ENCODE results near the gene KMT2B. TPM values are rescaled to one million over a fixed set of nuclear protein-coding genes. Genes with fewer than 3 reads are reported as not detected.
"Not testable (repeated sequence)": the region's sequence is repeated elsewhere in the genome, so short reads cannot be mapped to it uniquely, and the experiment has no call there.

KMT2B gene
- total RNA-seq, 3 donors from 2014 or later: 64.1 to 74.8 (median 74.5) TPM

DNA sequence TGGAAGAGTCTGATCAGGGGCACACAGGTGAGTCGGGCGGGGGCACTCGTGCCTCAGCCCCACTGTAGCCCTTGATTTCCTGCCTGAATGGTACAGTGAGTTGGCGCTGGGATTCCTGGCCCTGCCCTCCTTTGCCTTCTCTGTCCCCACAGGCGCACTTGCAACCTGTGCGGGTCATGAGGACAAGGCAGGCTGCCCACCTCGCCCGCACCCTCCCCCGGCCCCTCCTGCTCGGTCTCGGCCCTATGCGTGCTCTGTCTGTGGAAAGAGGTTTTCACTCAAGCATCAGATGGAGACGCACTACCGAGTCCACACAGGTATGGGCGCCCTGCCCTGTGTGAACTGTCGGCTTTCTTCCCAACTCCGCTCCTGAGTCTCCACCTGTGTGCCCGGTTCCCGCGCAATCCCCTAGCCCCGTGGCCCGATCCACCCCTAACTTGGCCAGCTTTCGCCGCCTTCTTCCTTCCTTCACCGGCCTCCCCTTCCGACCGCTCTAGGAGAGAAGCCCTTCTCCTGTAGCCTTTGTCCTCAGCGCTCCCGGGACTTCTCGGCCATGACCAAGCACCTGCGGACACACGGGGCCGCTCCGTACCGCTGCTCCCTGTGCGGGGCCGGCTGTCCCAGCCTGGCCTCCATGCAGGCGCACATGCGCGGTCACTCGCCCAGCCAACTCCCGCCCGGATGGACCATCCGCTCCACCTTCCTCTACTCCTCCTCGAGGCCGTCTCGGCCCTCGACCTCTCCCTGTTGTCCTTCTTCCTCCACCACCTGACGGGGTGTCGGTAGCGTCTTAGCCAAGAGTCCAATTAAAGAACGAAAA is 1.6 kb upstream of the KMT2B start:
- peaks cover 14% of the 10 kb centered on the region for H3K36me3 Mint-ChIP-seq (ENCODE audit: insufficient read depth)
- no peak for ATAC-seq

DNA sequence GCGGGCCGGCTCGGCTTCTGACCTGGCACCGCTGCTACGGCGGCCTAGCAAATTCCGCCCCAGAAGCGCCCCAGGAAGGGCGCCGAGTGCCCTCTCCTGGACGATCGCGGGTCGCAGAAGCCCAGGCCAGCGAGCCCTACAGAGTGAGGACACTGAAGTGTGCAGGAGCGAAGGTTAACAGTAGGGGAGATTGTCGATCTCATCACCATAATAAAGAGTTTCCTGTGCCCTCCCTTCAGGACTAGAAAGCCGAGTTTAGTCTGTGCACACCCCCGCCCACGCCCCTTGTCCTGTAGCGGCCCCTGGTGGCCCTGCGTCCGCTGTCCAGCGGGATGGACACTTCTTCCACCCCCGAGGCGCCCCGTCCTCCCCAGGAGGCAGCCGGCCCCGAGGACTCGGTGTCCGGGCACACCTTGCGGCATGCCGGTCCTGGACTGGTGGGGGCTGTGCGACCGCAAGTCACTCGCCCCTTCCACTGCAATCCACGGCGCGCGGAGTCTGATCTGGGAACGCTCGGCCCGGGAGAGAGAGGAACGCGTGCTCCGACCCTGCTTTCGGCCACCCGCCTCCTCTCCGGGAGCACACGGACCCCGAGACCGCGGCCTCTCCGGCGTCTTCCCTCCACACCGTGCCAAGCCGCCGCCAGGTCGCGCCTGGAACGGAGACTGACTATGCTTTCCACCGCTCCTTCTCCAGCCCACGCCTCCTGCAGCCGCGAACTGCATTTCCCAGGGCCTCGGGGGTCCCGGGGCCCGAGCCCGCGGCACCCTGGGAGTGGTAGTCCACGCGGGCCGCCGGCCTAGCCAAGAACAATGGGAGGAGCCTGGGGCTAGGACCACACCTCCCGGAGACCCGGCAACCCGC is 770 bp upstream of the KMT2B start:
- peaks cover 53% of the 10 kb centered on the region for H3K4me1 Mint-ChIP-seq (ENCODE audit: low read depth)
- ATAC-seq: peak; percentile 76 to 79
- peak; percentile 95 for DNase-seq
- no peaks in the 10 kb centered on the region for H3K27me3 Mint-ChIP-seq (ENCODE audit: low read depth)
- no peaks in the 10 kb centered on the region for H3K9me3 Mint-ChIP-seq
- H3K4me3 Mint-ChIP-seq: peak overlapping the region; percentile 91
- peaks cover 14% of the 10 kb centered on the region for H3K36me3 Mint-ChIP-seq (ENCODE audit: insufficient read depth)

More for the DNA sequence above, 1.6 kb upstream of the KMT2B start:
- no peak for DNase-seq
- Mint-ChIP-seq H3K9me3 (no peaks in the 10 kb centered on the region), H3K4me1 (ENCODE audit: low read depth) (peaks cover 56% of the 10 kb centered on the region), H3K4me3 (peak overlapping the region; percentile 91), H3K27me3 (ENCODE audit: low read depth) (no peaks in the 10 kb centered on the region)

DNA sequence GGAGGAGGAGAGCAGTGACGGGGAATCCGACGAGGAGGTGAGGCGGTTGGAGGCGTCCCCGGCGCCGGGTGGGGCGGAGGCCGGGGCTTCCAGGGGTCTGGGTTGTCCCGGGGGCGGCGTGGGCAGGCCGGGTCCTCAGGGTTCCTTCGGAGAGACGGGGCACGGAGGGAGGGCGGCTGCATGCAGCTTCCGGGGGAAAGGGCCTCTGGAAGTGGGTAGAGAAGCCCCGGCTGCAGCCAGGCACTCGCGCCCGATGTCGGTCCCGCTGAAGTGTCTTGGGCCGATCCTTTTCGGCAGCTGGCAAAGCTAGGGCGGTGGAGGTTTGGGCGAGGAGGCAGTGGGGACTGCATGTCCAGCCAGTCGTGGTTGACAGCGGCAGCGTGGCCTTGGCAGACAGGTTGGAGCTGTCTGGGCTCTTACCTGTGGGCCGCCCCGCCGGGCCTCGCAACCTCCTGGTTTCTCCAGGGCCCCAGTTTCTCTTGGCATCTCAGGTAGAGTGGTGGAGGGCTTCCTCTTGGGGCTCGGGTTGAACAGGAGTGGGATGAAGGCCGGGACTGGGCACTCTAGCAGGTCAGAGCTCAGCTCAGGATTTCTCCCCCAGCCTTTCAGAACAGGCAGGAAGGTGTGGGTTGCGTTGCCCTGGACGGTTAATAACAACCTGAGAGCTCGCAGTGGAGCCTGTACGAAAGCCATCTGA is 690 bp downstream of the KMT2B start:
- Mint-ChIP-seq H3K4me3 (peak overlapping the region; percentile 90), H3K4me1 (ENCODE audit: low read depth) (peaks cover 41% of the 10 kb centered on the region), H3K9me3 (no peaks in the 10 kb centered on the region), H3K36me3 (ENCODE audit: insufficient read depth) (peaks cover 25% of the 10 kb centered on the region), H3K27me3 (ENCODE audit: low read depth) (no peaks in the 10 kb centered on the region)
- ATAC-seq (peak; percentile 0 to 2), DNase-seq (peak; percentile 50)

DNA sequence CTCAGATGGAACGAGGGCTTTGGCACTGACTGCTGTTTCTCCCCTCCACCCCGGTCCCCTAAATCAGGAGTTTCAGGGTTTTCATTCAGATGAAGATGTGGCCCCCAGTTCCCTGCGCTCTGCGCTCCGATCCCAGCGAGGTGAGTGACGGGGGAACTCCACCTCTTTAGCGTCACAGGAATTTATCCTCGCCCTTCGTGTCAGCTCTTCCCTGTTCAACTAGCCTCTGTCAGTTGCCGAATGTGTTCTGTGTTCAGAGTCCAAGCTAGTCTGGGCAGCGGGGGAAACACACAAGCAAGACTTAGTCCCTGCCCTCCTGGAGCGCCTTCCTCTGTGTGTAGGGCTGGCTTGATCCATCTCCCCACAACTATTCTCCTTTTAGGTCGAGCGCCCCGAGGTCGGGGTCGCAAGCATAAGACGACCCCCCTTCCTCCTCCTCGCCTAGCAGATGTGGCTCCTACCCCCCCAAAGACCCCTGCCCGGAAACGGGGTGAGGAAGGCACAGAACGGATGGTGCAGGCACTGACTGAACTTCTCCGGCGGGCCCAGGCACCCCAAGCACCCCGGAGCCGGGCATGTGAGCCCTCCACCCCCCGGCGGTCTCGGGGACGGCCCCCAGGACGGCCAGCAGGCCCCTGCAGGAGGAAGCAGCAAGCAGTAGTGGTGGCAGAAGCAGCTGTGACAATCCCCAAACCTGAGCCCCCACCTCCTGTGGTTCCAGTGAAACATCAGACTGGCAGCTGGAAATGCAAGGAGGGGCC is 1.8 kb downstream of the KMT2B start:
- no peaks in the 10 kb centered on the region for H3K27me3 Mint-ChIP-seq (ENCODE audit: low read depth)
- H3K9me3 Mint-ChIP-seq: no peaks in the 10 kb centered on the region
- ATAC-seq (no peak), DNase-seq (no peak)
- H3K4me3 Mint-ChIP-seq: peak overlapping the region; percentile 90
- H3K4me1 Mint-ChIP-seq (ENCODE audit: low read depth): peaks cover 30% of the 10 kb centered on the region
- H3K36me3 Mint-ChIP-seq (ENCODE audit: insufficient read depth): peaks cover 27% of the 10 kb centered on the region

DNA sequence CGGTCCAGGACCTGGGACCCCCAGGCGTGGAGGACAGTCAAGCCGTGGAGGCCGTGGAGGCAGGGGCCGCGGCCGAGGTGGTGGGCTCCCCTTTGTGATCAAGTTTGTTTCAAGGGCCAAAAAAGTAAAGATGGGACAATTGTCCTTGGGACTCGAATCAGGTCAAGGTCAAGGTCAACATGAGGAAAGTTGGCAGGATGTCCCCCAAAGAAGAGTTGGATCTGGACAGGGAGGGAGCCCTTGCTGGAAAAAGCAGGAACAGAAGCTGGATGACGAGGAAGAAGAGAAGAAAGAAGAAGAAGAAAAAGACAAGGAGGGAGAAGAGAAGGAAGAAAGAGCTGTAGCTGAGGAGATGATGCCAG is 2.3 kb downstream of the KMT2B start:
- Mint-ChIP-seq H3K4me3 (peak overlapping the region; percentile 2), H3K27me3 (ENCODE audit: low read depth) (no peaks in the 10 kb centered on the region), H3K36me3 (ENCODE audit: insufficient read depth) (peaks cover 31% of the 10 kb centered on the region), H3K4me1 (ENCODE audit: low read depth) (peaks cover 25% of the 10 kb centered on the region), H3K9me3 (no peaks in the 10 kb centered on the region)
- no peak for DNase-seq
- ATAC-seq: no peak

DNA sequence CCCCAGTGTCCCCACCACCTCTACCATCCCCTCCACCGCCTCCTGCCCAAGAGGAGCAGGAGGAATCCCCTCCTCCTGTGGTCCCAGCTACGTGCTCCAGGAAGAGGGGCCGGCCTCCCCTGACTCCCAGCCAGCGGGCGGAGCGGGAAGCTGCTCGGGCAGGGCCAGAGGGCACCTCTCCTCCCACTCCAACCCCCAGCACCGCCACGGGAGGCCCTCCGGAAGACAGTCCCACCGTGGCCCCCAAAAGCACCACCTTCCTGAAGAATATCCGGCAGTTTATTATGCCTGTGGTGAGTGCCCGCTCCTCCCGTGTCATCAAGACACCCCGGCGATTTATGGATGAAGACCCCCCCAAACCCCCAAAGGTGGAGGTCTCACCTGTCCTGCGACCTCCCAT is 2.8 kb downstream of the KMT2B start:
- H3K36me3 Mint-ChIP-seq (ENCODE audit: insufficient read depth): peaks cover 36% of the 10 kb centered on the region
- H3K4me3 Mint-ChIP-seq: no peak overlapping the region
- ATAC-seq: no peak

DNA sequence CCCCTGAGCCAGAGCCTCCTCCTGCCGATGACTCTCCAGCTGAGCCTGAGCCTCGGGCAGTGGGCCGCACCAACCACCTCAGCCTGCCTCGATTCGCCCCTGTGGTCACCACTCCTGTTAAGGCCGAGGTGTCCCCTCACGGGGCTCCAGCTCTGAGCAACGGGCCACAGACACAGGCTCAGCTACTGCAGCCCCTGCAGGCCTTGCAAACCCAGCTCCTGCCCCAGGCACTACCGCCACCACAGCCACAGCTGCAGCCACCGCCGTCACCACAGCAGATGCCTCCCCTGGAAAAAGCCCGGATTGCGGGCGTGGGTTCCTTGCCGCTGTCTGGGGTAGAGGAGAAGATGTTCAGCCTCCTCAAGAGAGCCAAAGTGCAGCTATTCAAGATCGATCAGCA is 3.6 kb downstream of the KMT2B start:
- DNase-seq: no peak
- peaks cover 42% of the 10 kb centered on the region for H3K36me3 Mint-ChIP-seq (ENCODE audit: insufficient read depth)
- peaks cover 17% of the 10 kb centered on the region for H3K4me1 Mint-ChIP-seq (ENCODE audit: low read depth)
- H3K4me3 Mint-ChIP-seq: no peak overlapping the region
- ATAC-seq: no peak
- no peaks in the 10 kb centered on the region for H3K27me3 Mint-ChIP-seq (ENCODE audit: low read depth)
- H3K9me3 Mint-ChIP-seq: no peaks in the 10 kb centered on the region

More for the DNA sequence above, 2.8 kb downstream of the KMT2B start:
- Mint-ChIP-seq H3K4me1 (ENCODE audit: low read depth) (peaks cover 25% of the 10 kb centered on the region), H3K27me3 (ENCODE audit: low read depth) (no peaks in the 10 kb centered on the region), H3K9me3 (no peaks in the 10 kb centered on the region)
- DNase-seq: no peak

DNA sequence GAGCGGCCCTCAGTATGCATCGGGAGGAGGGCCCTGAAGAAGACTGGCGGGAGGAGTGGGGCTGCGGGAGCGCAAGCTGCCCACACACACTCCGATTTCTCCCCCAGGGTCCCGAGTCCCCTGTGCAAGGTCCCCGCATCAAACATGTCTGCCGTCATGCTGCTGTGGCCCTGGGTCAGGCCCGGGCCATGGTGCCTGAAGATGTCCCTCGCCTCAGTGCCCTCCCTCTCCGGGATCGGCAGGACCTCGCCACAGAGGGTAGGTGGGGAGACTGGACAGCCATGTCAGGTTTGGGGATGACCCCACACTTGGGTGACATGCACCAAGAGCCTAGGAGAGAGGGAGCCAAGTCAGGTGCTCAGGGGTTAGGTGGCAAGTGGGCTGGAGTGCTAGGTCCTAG is 4.7 kb downstream of the KMT2B start:
- peaks cover 14% of the 10 kb centered on the region for H3K4me1 Mint-ChIP-seq (ENCODE audit: low read depth)
- DNase-seq (no peak), ATAC-seq (no peak)
- H3K36me3 Mint-ChIP-seq (ENCODE audit: insufficient read depth): peaks cover 42% of the 10 kb centered on the region
- H3K9me3 Mint-ChIP-seq: no peaks in the 10 kb centered on the region
- H3K4me3 Mint-ChIP-seq: no peak overlapping the region
- H3K27me3 Mint-ChIP-seq (ENCODE audit: low read depth): no peaks in the 10 kb centered on the region

DNA sequence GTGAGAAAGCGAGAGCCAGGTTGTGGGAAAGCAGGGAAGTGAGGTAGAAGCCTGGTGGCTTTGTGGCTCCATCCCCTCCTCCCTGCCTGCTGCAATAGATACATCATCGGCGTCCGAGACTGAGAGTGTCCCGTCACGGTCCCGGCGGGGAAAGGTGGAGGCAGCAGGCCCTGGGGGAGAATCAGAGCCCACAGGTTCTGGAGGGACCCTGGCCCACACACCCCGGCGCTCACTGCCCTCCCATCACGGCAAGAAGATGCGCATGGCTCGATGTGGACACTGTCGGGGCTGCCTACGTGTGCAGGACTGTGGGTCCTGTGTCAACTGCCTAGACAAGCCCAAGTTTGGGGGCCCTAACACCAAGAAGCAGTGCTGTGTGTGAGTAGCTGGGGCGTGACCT is 5.1 kb downstream of the KMT2B start:
- H3K27me3 Mint-ChIP-seq (ENCODE audit: low read depth): no peaks in the 10 kb centered on the region
- no peak for ATAC-seq
- H3K4me3 Mint-ChIP-seq: no peak overlapping the region
- H3K9me3 Mint-ChIP-seq: no peaks in the 10 kb centered on the region
- DNase-seq: no peak
- H3K36me3 Mint-ChIP-seq (ENCODE audit: insufficient read depth): peaks cover 42% of the 10 kb centered on the region
- H3K4me1 Mint-ChIP-seq (ENCODE audit: low read depth): peaks cover 14% of the 10 kb centered on the region

DNA sequence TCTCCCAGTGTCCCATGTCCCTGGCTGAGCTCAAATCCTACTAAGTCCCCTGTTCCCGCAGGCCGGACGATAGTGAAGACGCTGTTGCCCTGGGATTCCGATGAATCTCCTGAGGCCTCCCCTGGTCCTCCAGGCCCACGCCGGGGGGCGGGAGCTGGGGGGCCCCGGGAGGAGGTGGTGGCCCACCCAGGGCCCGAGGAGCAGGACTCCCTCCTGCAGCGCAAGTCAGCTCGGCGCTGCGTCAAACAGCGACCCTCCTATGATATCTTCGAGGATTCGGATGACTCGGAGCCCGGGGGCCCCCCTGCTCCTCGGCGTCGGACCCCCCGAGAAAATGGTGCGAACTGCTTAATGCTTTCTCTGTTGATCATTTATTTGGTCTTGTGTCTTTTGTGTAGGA is 5.9 kb downstream of the KMT2B start:
- Mint-ChIP-seq H3K4me1 (ENCODE audit: low read depth) (peaks cover 14% of the 10 kb centered on the region), H3K4me3 (no peak overlapping the region), H3K36me3 (ENCODE audit: insufficient read depth) (peaks cover 50% of the 10 kb centered on the region), H3K27me3 (ENCODE audit: low read depth) (no peaks in the 10 kb centered on the region), H3K9me3 (no peaks in the 10 kb centered on the region)
- ATAC-seq (no peak), DNase-seq (no peak)

DNA sequence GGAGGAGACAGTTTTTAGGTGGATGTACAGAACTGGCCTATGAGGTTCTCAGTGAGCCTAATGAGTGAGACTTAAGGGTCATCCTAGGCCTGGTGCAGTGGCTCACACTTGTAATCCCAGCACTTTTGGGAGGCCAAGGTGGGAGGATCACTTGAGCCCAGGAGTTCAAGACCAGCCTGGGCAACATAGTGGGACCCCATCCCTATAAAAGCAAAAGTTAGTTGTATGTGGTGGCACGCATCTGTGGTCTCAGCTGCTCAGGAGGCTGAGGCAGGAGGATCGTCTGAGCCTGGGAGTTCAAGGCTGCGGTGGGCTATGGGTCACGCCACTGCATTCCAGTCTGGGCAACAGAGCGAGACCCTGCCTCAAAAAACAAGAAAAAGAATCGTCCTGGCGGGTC is 6.3 kb downstream of the KMT2B start:
- not testable (repeated sequence) for ATAC-seq; H3K4me3 Mint-ChIP-seq; DNase-seq; H3K27me3 Mint-ChIP-seq (ENCODE audit: low read depth); H3K9me3 Mint-ChIP-seq
- Mint-ChIP-seq H3K36me3 (ENCODE audit: insufficient read depth) (peaks cover 50% of the 10 kb centered on the region), H3K4me1 (ENCODE audit: low read depth) (peaks cover 12% of the 10 kb centered on the region)

DNA sequence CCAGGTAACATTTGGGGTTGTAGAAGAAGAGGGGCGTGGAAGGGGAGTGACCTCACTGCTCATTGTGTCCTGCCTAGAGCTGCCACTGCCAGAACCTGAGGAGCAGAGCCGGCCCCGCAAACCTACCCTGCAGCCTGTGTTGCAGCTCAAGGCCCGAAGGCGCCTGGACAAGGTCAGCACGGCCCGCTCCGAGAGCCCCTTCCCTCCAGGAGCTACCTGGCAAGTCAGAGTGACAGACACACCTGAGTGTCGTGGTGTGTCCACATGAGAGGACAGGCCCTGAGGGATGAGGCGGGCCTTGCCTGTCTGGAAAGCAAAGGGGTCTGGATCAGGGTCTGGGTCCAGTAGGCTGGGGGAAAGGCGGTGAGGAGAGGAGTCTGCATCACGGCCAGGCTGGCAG is 6.8 kb downstream of the KMT2B start:
- no peak for DNase-seq
- H3K27me3 Mint-ChIP-seq (ENCODE audit: low read depth): no peaks in the 10 kb centered on the region
- ATAC-seq: no peak
- H3K4me3 Mint-ChIP-seq: no peak overlapping the region
- H3K4me1 Mint-ChIP-seq (ENCODE audit: low read depth): peaks cover 8% of the 10 kb centered on the region
- no peaks in the 10 kb centered on the region for H3K9me3 Mint-ChIP-seq
- H3K36me3 Mint-ChIP-seq (ENCODE audit: insufficient read depth): peaks cover 48% of the 10 kb centered on the region

DNA sequence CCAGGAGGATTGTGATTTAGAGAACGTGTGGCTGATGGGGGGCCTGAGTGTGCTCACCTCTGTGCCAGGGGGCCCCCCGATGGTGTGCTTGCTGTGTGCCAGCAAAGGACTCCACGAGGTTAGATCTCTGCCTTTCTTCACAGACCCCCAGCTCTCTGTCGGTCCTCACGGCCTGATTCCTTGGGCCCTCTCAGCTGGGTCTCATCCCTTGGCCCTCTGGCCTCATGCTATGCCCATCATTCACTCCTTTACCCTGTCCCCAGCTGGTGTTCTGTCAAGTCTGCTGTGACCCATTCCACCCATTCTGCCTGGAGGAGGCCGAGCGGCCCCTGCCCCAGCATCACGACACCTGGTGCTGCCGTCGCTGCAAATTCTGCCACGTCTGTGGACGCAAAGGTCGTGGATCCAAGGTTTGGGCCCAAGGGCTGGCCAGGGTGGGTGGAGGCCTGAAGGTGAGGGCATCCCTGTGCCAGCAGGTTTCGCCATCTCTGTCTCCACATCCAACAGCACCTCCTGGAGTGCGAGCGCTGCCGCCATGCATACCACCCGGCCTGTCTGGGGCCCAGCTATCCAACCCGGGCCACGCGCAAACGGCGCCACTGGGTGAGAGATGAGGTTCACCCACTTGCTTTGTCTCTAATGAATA is 7.5 kb downstream of the KMT2B start:
- no peak overlapping the region for H3K4me3 Mint-ChIP-seq
- no peaks in the 10 kb centered on the region for H3K27me3 Mint-ChIP-seq (ENCODE audit: low read depth)
- ATAC-seq (no peak), DNase-seq (no peak)
- H3K9me3 Mint-ChIP-seq: no peaks in the 10 kb centered on the region
- H3K36me3 Mint-ChIP-seq (ENCODE audit: insufficient read depth): peaks cover 51% of the 10 kb centered on the region
- peaks cover 5% of the 10 kb centered on the region for H3K4me1 Mint-ChIP-seq (ENCODE audit: low read depth)

Data from activated T-cell treated with anti-CD3 and anti-CD28 coated beads, Interleukin-2, amount 50 U/mL, for 4 hours (primary cell).